K562 (cell line): ENCODE data around the gene RHCG. TPM values are rescaled to one million over a fixed set of nuclear protein-coding genes. Genes with fewer than 3 reads are reported as not detected.

Experiments
- ATAC-seq: fragments of 200-7000 bp; cut with Tn5 transposase; 3 replicates; pipeline ENCODE4 v1.9.1; 2020; ENCODE audit warnings: moderate library complexity
- BruUV-seq: library from RNA; stranded (reverse); fragments of 400-500 nt; replicated peaks from 2 replicates; lab custom pipeline; 2021; lab: Mats Ljungman, UMichigan
- CTCF ChIA-PET: fragments of 300-600 bp; formaldehyde crosslinking; extraction: SDS; loops from one replicate; lab custom pipeline; 2021; ENCODE audit warnings: low intra/inter-chr PET ratio; lab: Yijun Ruan, JAX
- POLR2A ChIA-PET: fragments of 300-600, 350-650 bp; sonication (Branson Sonifier 250); formaldehyde crosslinking; extraction: SDS; loops from one replicate; lab custom pipeline; 2021; ENCODE audit warnings: antibody characterized with exemption, inconsistent platforms; lab: Yijun Ruan, JAX
- DNase-seq, 4 experiments: peaks; one replicate each; pipeline versions ENCODE4 v3.0.0 to v3.0.0-alpha.2; 2011 to 2018; ENCODE audit warnings: low spot score in 3 of 4, mixed read lengths in 3 of 4; ENCODE audit errors: extremely low read depth in 1 of 4
- FAIRE-seq: peaks from 2 replicates; lab custom pipeline; 2011; peaks lifted over from hg19 to GRCh38; lab: Jason Lieb, UNC
- H2AFZ ChIP-seq: 2 replicates; pipeline ENCODE4 v1.6.0; 2011; ENCODE audit warnings: low read depth, low read length, control low read depth, inconsistent platforms
- H3K27ac ChIP-seq: fragments of 200-600 bp; 3 replicates; pipeline ENCODE4 v1.8.0; 2011; ENCODE audit warnings: low read depth, mild to moderate bottlenecking, control low read depth, inconsistent platforms, low read length, moderate library complexity, mixed read lengths; ENCODE audit errors: extremely low read depth
- H3K27me3 ChIP-seq, 2 experiments: fragments of 300-600 bp in 1 of 2; 2 replicates in 1 of 2; 3 replicates in 1 of 2; pipeline versions ENCODE4 v1.6.0 to v1.8.0; 2011; ENCODE audit warnings: inconsistent platforms in 2 of 2, low read length in 2 of 2, mild to moderate bottlenecking in 1 of 2, mixed read lengths in 1 of 2, moderate library complexity in 1 of 2; ENCODE audit not compliant: control insufficient read depth in 2 of 2, insufficient read depth in 2 of 2
- H3K36me3 ChIP-seq: fragments of 300-600 bp; 3 replicates; pipeline ENCODE4 v1.8.0; 2011; ENCODE audit warnings: mild to moderate bottlenecking, low read length, inconsistent platforms; ENCODE audit not compliant: control insufficient read depth, insufficient read depth
- H3K4me1 ChIP-seq, 2 experiments: fragments of 200-600 bp in 1 of 2; replicated peaks in 1 of 2; 2 replicates in 1 of 2; 3 replicates in 1 of 2; pipeline versions ENCODE4 v1.5.1 to v1.8.0; 2011; ENCODE audit warnings: inconsistent platforms in 2 of 2, low read length in 2 of 2, mild to moderate bottlenecking in 1 of 2, mixed read lengths in 1 of 2, moderate library complexity in 1 of 2; ENCODE audit not compliant: control insufficient read depth in 2 of 2, insufficient read depth in 2 of 2
- H3K4me2 ChIP-seq: 2 replicates; pipeline ENCODE4 v1.6.1; 2011; ENCODE audit warnings: low read length, control low read depth, inconsistent platforms, mixed read lengths; ENCODE audit not compliant: insufficient read depth
- H3K4me3 ChIP-seq: fragments of 200-600 bp; sonication (generic), shearing (Covaris generic); 2 replicates; pipeline ENCODE4 v1.5.1; 2016; ENCODE audit warnings: control low read depth, inconsistent platforms
- H3K79me2 ChIP-seq: fragments of 200-600 bp; 3 replicates; pipeline ENCODE4 v1.8.0; 2011; ENCODE audit warnings: low read length, inconsistent platforms; ENCODE audit not compliant: control insufficient read depth, insufficient read depth
- H3K9ac ChIP-seq, 2 experiments: 2 replicates each; pipeline versions ENCODE4 v1.6.0 to v1.6.1; 2011; ENCODE audit warnings: low read depth in 2 of 2, low read length in 2 of 2, control low read depth in 1 of 2, inconsistent platforms in 1 of 2, mild to moderate bottlenecking in 1 of 2, mixed read lengths in 1 of 2; ENCODE audit not compliant: insufficient read depth in 1 of 2
- H3K9me1 ChIP-seq: one replicate; pipeline ENCODE4 v1.6.0; 2011; ENCODE audit warnings: inconsistent platforms, mild to moderate bottlenecking, low read length, moderate library complexity; ENCODE audit not compliant: control insufficient read depth, insufficient read depth
- H3K9me3 ChIP-seq: replicated peaks from 2 replicates; pipeline ENCODE4 v1.5.1; 2011; ENCODE audit warnings: low read depth, low read length, inconsistent platforms; ENCODE audit not compliant: control insufficient read depth, insufficient read depth
- H4K20me1 ChIP-seq: replicated peaks from 2 replicates; pipeline ENCODE4 v1.6.1; 2011; ENCODE audit warnings: low read length, inconsistent platforms, mixed read lengths; ENCODE audit not compliant: control insufficient read depth, insufficient read depth
- SMAD2 ChIP-seq: fragments of 150-350 bp; IDR thresholded peaks from 2 replicates; pipeline ENCODE4 v1.6.1; 2014; ENCODE audit warnings: low read depth, mild to moderate bottlenecking, low read length
- ZNF224 ChIP-seq: sonication (generic); formaldehyde crosslinking; IDR thresholded peaks from 2 replicates; pipeline ENCODE4 v1.8.0; 2022; ENCODE audit warnings: mild to moderate bottlenecking, missing genetic modification reagents
- ZNF23 ChIP-seq: fragments of 250-450 bp; sonication (Bioruptor Pico); IDR thresholded peaks from 2 replicates; pipeline ENCODE4 v1.4.0; 2020; ENCODE audit warnings: mild to moderate bottlenecking
- WGBS: fragments of 100-300 bp; shearing (Covaris generic); methylation state at CpG from one replicate; pipeline ENCODE4 v1.1.6; 2016; ENCODE audit warnings: low coverage, mixed read lengths; ENCODE audit not compliant: insufficient coverage; ENCODE audit errors: missing lambda C conversion rate; 5-methylcytosine and 5-hydroxymethylcytosine counted together
- in situ Hi-C: fragments of 300-500 bp; cut with MboI; formaldehyde crosslinking; loops from 4 replicates; pipeline ENCODE4 v1.15.0; 2018; ENCODE audit warnings: inconsistent platforms, mixed read lengths
- intact Hi-C: fragments of 100-400 bp; cut with micrococcal nuclease; formaldehyde crosslinking; loops from 2 replicates; pipeline ENCODE4 v1.14.2; 2022
- polyA plus RNA-seq, 8 experiments: library from polyadenylated mRNA; depleted of rRNA in 4 of 8; stranded (reverse) in 5 of 8; unstranded in 3 of 8; fragments of >200 nt; fragmentation: Nextera tagmentation in 2 of 8; fragmentation: Illumina TruSeq in 1 of 8; extraction: Ambion mirVana in 2 of 8; extraction: Trizol in 1 of 8; gene quantifications; 2 replicates each; pipeline versions ENCODE4 v1.2.1 to v1.2.3, GENCODE V29; 2011 to 2014; ENCODE audit warnings: inconsistent platforms in 1 of 8, missing spikeins in 1 of 8
- total RNA-seq, 7 experiments: library from RNA; depleted of rRNA in 6 of 7; stranded (reverse); fragments of >200 nt in 6 of 7; fragmentation: Illumina TruSeq in 2 of 7; extraction: Trizol in 2 of 7; gene quantifications; 2 replicates each; pipeline versions ENCODE4 v1.2.1 to v1.2.3, GENCODE V29; 2011 to 2021; ENCODE audit warnings: low replicate concordance in 1 of 7

RHCG gene
- total and polyA plus RNA-seq, 9 of the 15 experiments (the other 6 are each of a cell fraction or from before 2014, with no cell fraction given): not detected

DNA sequence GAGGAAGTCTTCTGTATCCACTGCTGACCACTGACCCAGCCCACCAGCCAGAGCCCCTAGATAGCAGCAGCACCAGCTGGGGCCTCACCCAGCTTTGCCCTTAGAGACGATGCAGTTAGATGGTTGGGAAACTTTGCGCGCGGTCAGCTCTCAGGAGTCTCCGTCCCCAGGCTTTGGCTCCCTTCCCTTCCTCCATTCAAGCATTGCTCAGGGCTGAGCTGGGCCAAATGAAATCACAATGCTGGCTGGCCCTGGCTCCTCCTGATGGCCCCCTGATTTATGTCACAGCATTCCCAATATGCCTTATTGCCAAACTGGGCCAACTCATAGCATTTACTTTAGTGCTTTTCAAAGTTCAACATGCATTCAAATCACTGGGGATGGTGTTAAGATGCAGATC lies 34.6 kb upstream of the RHCG start:
- in situ Hi-C loops: no loop called here
- DNase-seq (no peak), FAIRE-seq (no peak), ATAC-seq (no peak)
- Histone ChIP-seq H3K27me3 (peaks cover 19 to 42% of the 10 kb centered on the region in 2 experiments), H3K27ac (no peak overlapping the region), H3K4me2 (no peak overlapping the region), H3K9ac (no peak overlapping the region), H3K4me3 (no peak overlapping the region), H3K4me1 (no peaks in the 10 kb centered on the region; a peak in 1 of 5 replicates), H3K36me3 (no peaks in the 10 kb centered on the region), H3K79me2 (no peaks in the 10 kb centered on the region), H3K9me3 (0 out of 2 replicates have a peak, but pooled peaks cover 2% of the 10 kb centered on the region), H2AFZ (no peak overlapping the region), H3K9me1 (no peaks in the 10 kb centered on the region), H4K20me1 (no peaks in the 10 kb centered on the region)
- intact Hi-C loops: no loop called here
- 33% methylated on average over 5 of the region's 5 CpGs for WGBS
- ChIA-PET POLR2A (interaction anchor here (0.9 kb wide), 1 partner anchor 23 kb away, joined by 4 read pairs; no protein-coding TSS in a partner anchor), CTCF (no interaction called here)
- no TSS peak for BruUV-seq
- TF ChIP-seq SMAD2 (no peak), ZNF224 (CRISPR knock-in tag) (no peak)

DNA sequence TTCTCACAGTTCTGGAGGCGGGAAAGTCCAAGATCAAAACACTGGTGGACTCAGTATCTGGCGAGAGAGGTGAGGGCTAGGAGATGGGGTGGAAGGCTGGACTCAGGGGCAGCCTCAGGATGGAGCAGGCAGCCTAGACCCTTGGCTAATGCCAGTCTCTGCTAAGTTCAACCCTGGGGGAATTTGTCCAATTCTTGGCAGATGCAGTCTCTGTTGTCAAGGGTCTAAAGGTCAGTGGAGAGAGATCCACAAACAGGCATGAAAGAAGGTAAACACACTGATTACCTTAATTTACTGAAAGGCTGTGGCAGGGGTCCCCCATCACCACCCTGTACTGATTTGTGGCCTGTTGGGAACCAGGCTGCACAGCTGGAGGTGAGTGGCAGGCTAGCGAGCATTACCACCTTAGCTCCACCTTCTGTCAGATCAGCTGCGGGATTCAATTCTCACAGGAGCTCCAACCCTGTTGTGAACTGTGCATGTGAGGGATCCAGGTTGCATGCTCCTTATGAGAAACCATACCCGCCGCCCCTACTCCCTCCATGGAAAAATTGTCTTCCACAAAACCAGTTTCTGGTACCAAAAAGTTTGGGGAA lies 32.5 kb upstream of the RHCG start:
- TF ChIP-seq ZNF23 (CRISPR knock-in tag): no peak
- DNase-seq (no peak), ATAC-seq (no peak), FAIRE-seq (no peak)
- peaks cover 19 to 42% of the 10 kb centered on the region in 2 experiments for H3K27me3 ChIP-seq
- no peak overlapping the region for H2AFZ ChIP-seq
- intact Hi-C loops (no loop called here), in situ Hi-C loops (no loop called here)
- CTCF ChIA-PET: interaction anchor here (0.6 kb wide), 1 partner anchor 59 kb away, joined by 5 read pairs; no protein-coding TSS in a partner anchor
- no peak overlapping the region for H3K9ac ChIP-seq
- no peaks in the 10 kb centered on the region; a peak in 1 of 5 replicates for H3K4me1 ChIP-seq
- H3K9me1 ChIP-seq: no peaks in the 10 kb centered on the region
- no peak overlapping the region for H3K4me3 ChIP-seq
- POLR2A ChIA-PET: no interaction called here
- H4K20me1 ChIP-seq: no peaks in the 10 kb centered on the region
- H3K27ac ChIP-seq: no peak overlapping the region
- BruUV-seq: no TSS peak
- H3K9me3 ChIP-seq: 0 out of 2 replicates have a peak, but pooled peaks cover 2% of the 10 kb centered on the region
- no peaks in the 10 kb centered on the region for H3K36me3 ChIP-seq
- H3K79me2 ChIP-seq: no peaks in the 10 kb centered on the region
- WGBS: 3% methylated on average over 6 of the region's 6 CpGs
- no peak overlapping the region for H3K4me2 ChIP-seq
